Measurements from ENCODE around the gene ARAF. TPM values are rescaled to one million over a fixed set of nuclear protein-coding genes. Genes with fewer than 3 reads are reported as not detected.

Gene ARAF
- total and polyA plus RNA-seq, 2 of the 8 experiments (the other 6 are each of a cell fraction or from before 2014, with no cell fraction given): 39.0 to 45.2 TPM

- Histone ChIP-seq H3K18ac (ENCODE audit: extremely low read depth, low read length) (no peak overlapping the region), H2AFZ (ENCODE audit: low read length) (no peak overlapping the region), H3K79me1 (ENCODE audit: low read depth, low read length) (no peaks in the 10 kb centered on the region), H4K5ac (ENCODE audit: insufficient read length, low read depth, low read length) (no peak overlapping the region), H2BK12ac (ENCODE audit: low read depth, low read length) (no peak overlapping the region), H2BK5ac (ENCODE audit: low read depth, low read length) (no peak overlapping the region), H2AK5ac (ENCODE audit: low read depth, low read length) (no peak overlapping the region), H2BK120ac (replicated peaks; ENCODE audit: low read depth, low read length) (no peak overlapping the region), H3K56ac (replicated peaks; ENCODE audit: insufficient read length, low read depth, low read length) (no peak overlapping the region), H3K4me3 (ENCODE audit: extremely low read depth in 1 of 4, insufficient read depth in 2 of 4, low read depth in 3 of 4, low read length in 4 of 4) (no peak overlapping the region), H2BK15ac (ENCODE audit: low read length) (no peak overlapping the region), H3K14ac (ENCODE audit: insufficient read length) (no peak overlapping the region), H3K79me2 (ENCODE audit: control insufficient read depth in 1 of 2, insufficient read depth in 2 of 2, low read length in 2 of 2) (no peaks in the 10 kb centered on the region), H4K20me1 (replicated peaks in 1 of 2; ENCODE audit: control insufficient read depth in 1 of 2, insufficient read depth in 2 of 2, low read length in 2 of 2) (no peaks in the 10 kb centered on the region), H4K8ac (ENCODE audit: extremely low read depth, insufficient read depth, low read length) (no peak overlapping the region), H3K27ac (ENCODE audit: low read depth, low read length) (no peak overlapping the region), H3K23me2 (ENCODE audit: low read depth, low read length) (no peaks in the 10 kb centered on the region), H3K9me3 (ENCODE audit: insufficient read depth in 2 of 2, low read depth in 1 of 2, low read length in 1 of 2) (no peaks in the 10 kb centered on the region), H3K27me3 (replicated peaks in 1 of 4; ENCODE audit: control insufficient read depth in 3 of 4, extremely low read depth in 1 of 4, insufficient read depth in 3 of 4, low read length in 3 of 4) (no peaks in the 10 kb centered on the region), H3K36me3 (ENCODE audit: control insufficient read depth in 2 of 4, insufficient read depth in 4 of 4, low read length in 3 of 4) (no peaks in the 10 kb centered on the region), H3K4ac (replicated peaks; ENCODE audit: insufficient read length, low read depth, low read length) (no peak overlapping the region), H3K23ac (ENCODE audit: insufficient read length) (no peak overlapping the region), H4K91ac (replicated peaks; ENCODE audit: insufficient read length, low read length) (no peak overlapping the region), H2BK20ac (ENCODE audit: low read length) (no peak overlapping the region), H3K9ac (replicated peaks in 1 of 4; ENCODE audit: extremely low read depth in 1 of 4, low read depth in 3 of 4, low read length in 3 of 4) (no peak overlapping the region), H3K4me2 (ENCODE audit: insufficient read depth in 1 of 2, low read depth in 2 of 2, low read length in 2 of 2) (no peak overlapping the region), H3K4me1 (replicated peaks in 1 of 4; ENCODE audit: control insufficient read depth in 3 of 4, insufficient read depth in 4 of 4, low read length in 3 of 4) (peaks cover 0 to 8% (median 3%) of the 10 kb centered on the region in 4 experiments; a peak in 6 of 7 replicates)
- no peak for FAIRE-seq
- no peak for DNase-seq (ENCODE audit: low read depth in 1 of 2, low spot score in 2 of 2)
- ChIA-PET POLR2A (ENCODE audit: partially characterized antibody) (interaction anchor here (0.6 to 1.2 kb wide), 2 partner anchors 11 to 56 kb away, joined by 3 read pairs; no protein-coding TSS in a partner anchor), CTCF (ENCODE audit: partially characterized antibody) (no interaction called here)
- 90% methylated on average over 2 of the region's 2 CpGs; no CpG with 5 or more reads in 1 of the 2 experiments for WGBS, 2 experiments (ENCODE audit: extremely low coverage in 1 of 2, insufficient coverage in 1 of 2, insufficient read length in 1 of 2, insufficient replicate concordance in 2 of 2, low coverage in 1 of 2, low lambda C conversion rate in 2 of 2, missing lambda C conversion rate in 1 of 2)
- TF ChIP-seq TAF7 (optimal IDR thresholded peaks at IDR 0.05; ENCODE audit: borderline replicate concordance, low read depth, low read length): no peak
- no peak for TF ChIP-seq SIN3A (conservative IDR thresholded peaks at IDR 0.05 in 1 of 2, IDR thresholded peaks at IDR 0.05 in 1 of 2; ENCODE audit: low read depth in 1 of 2, low read length in 2 of 2)
- TF ChIP-seq JUND (IDR thresholded peaks at IDR 0.05; ENCODE audit: low read length): no peak
- no peak for TF ChIP-seq RNF2 (IDR thresholded peaks at IDR 0.05; ENCODE audit: borderline replicate concordance, low read depth, low read length, missing control alignments, poor library complexity, severe bottlenecking)
- TF ChIP-seq CTBP2 (IDR thresholded peaks at IDR 0.05; ENCODE audit: borderline replicate concordance, insufficient read depth, insufficient read length, low read length): no peak
- no peak for TF ChIP-seq SIRT6 (IDR thresholded peaks at IDR 0.05; ENCODE audit: low read length)
- TF ChIP-seq CHD1 (IDR thresholded peaks at IDR 0.05; ENCODE audit: low read depth, low read length): no peak
- no peak for TF ChIP-seq ZNF274 (IDR thresholded peaks at IDR 0.05; ENCODE audit: borderline replicate concordance, extremely low read depth, low read length)
- TF ChIP-seq, protein P1, sequence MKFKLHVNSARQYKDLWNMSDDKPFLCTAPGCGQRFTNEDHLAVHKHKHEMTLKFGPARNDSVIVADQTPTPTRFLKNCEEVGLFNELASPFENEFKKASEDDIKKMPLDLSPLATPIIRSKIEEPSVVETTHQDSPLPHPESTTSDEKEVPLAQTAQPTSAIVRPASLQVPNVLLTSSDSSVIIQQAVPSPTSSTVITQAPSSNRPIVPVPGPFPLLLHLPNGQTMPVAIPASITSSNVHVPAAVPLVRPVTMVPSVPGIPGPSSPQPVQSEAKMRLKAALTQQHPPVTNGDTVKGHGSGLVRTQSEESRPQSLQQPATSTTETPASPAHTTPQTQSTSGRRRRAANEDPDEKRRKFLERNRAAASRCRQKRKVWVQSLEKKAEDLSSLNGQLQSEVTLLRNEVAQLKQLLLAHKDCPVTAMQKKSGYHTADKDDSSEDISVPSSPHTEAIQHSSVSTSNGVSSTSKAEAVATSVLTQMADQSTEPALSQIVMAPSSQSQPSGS (IDR thresholded peaks at IDR 0.05; ENCODE audit: low read length): no peak
- no peak for TF ChIP-seq ASH2L (IDR thresholded peaks at IDR 0.05; ENCODE audit: low read length)
Measured at GRCh38 chrX:47611926-47612325, 50.9 kb downstream of the ARAF start.

Data from H1 (cell line).